Left kidney (tissue), 2 donors: ENCODE data around the gene MRPS23. TPM values are rescaled to one million over a fixed set of nuclear protein-coding genes. Genes with fewer than 3 reads are reported as not detected.

Source experiments
- DNase-seq: peaks from one replicate; pipeline ENCODE4 v3.0.0-alpha.2; 2013
- polyA plus RNA-seq: library from polyadenylated mRNA; unstranded; fragments of 120-200 nt; gene quantifications from one replicate; pipeline ENCODE4 v1.2.1, GENCODE V29; 2013; ENCODE audit not compliant: insufficient read length

Gene MRPS23
- polyA plus RNA-seq, 1 donor, result 57.0 TPM

- no peak for DNase-seq
These were observed 10.8 kb downstream of the MRPS23 start for GRCh38 chr17:57838857-57839570.

GRCh38 chr17:57838453-57838852, 11.4 kb downstream of the MRPS23 start:
- DNase-seq, result no peak

- DNase-seq, result no peak
These were observed 14.4 kb downstream of the MRPS23 start for GRCh38 chr17:57835333-57835900.

- no peak for DNase-seq
These were observed 15.6 kb downstream of the MRPS23 start for GRCh38 chr17:57834146-57834741.

GRCh38 chr17:57833179-57833939, 16.5 kb downstream of the MRPS23 start:
- peak; percentile 79 for DNase-seq

GRCh38 chr17:57832314-57833178, 17.3 kb downstream of the MRPS23 start:
- no peak for DNase-seq

- no peak for DNase-seq
These were observed 19.0 kb downstream of the MRPS23 start for GRCh38 chr17:57830880-57831279.

GRCh38 chr17:57823469-57824401, 26.1 kb downstream of the MRPS23 start:
- no peak for DNase-seq

GRCh38 chr17:57819867-57820266, 30.0 kb downstream of the MRPS23 start:
- DNase-seq, result no peak

- DNase-seq, result no peak
These were observed 30.6 kb downstream of the MRPS23 start for GRCh38 chr17:57819285-57819684.

- no peak for DNase-seq
These were observed 31.8 kb downstream of the MRPS23 start for GRCh38 chr17:57818066-57818465.

GRCh38 chr17:57817299-57817698, 32.5 kb downstream of the MRPS23 start:
- no peak for DNase-seq

- no peak for DNase-seq
These were observed 35.4 kb downstream of the MRPS23 start for GRCh38 chr17:57814421-57814820.

GRCh38 chr17:57811638-57812280, 38.1 kb downstream of the MRPS23 start:
- no peak for DNase-seq

- peak; percentile 58 for DNase-seq
These were observed 38.9 kb downstream of the MRPS23 start for GRCh38 chr17:57810721-57811637.

- no peak for DNase-seq
These were observed 40.0 kb downstream of the MRPS23 start for GRCh38 chr17:57809879-57810278.

GRCh38 chr17:57808882-57809281, 41.0 kb downstream of the MRPS23 start:
- DNase-seq, result no peak

- no peak for DNase-seq
These were observed 43.5 kb downstream of the MRPS23 start for GRCh38 chr17:57806167-57806830.
